Right atrium auricular region (tissue), 2 donors: ENCODE measurements around the gene ATMIN. TPM values are rescaled to one million over a fixed set of nuclear protein-coding genes. Genes with fewer than 3 reads are reported as not detected.

Experiments
- DNase-seq: peaks from one replicate; pipeline ENCODE4 v3.0.0-alpha.2; 2019; ENCODE audit warnings: low spot score
- H3K27ac ChIP-seq, 2 donors: fragments of 200-600 bp; sonication (generic); 1 replicate in 1 of 2; 2 replicates in 1 of 2; pipeline ENCODE4 v1.5.1; 2016 to 2019
- H3K27me3 ChIP-seq, 2 donors: fragments of 200-600 bp; sonication (generic); one replicate each; pipeline versions ENCODE4 v1.5.1 to v1.6.0; 2017 to 2019
- H3K36me3 ChIP-seq: fragments of 200-600 bp; sonication (generic); one replicate; pipeline ENCODE4 v1.5.1; 2016
- H3K4me1 ChIP-seq, 2 donors: fragments of 200-600 bp; sonication (generic); one replicate each; pipeline versions ENCODE4 v1.5.1 to v1.6.0; 2017 to 2019
- H3K4me3 ChIP-seq, 2 donors: fragments of 200-600 bp; sonication (generic); 1 replicate in 1 of 2; 2 replicates in 1 of 2; pipeline ENCODE4 v1.5.1; 2017 to 2019; ENCODE audit warnings: mild to moderate bottlenecking in 1 of 2, moderate library complexity in 1 of 2
- H3K9me3 ChIP-seq, 2 donors: fragments of 200-600 bp; sonication (generic); one replicate each; pipeline ENCODE4 v1.5.1; 2019
- total RNA-seq, 2 donors: library from RNA; depleted of rRNA; stranded (reverse); fragments of >200 nt; gene quantifications; one replicate each; pipeline ENCODE4 v1.1.0, GENCODE V29; 2016
- TF ChIP-seq, protein P1 (sequence below), 2 donors: fragments of 200-600 bp; sonication (generic); IDR thresholded peaks; one replicate each; pipeline ENCODE4 v1.5.1; 2019; ENCODE audit warnings: antibody characterized with exemption in 2 of 2

Gene ATMIN
- total RNA-seq, 2 donors from 2014 or later: 20.5 to 25.6 TPM

DNA sequence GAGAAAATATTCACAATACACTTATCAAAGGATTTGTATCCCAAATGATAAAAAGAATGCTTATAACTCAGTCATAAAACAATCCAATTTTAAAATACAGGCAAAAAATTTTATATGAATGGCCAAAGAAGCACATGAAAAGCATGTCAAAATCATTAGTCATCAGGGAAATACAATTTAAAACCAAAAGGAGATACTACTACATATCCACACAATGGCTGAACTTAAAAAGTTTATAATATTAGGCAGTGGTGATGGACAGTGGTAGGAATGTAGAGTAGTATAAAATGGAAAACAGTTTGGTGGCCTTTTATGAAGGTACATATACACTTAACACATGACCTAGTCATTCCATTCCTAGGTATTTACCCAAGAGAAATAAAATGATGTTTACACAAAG is 41.2 kb upstream of the ATMIN start:
- no peak overlapping the region for H3K4me3 ChIP-seq
- peaks cover 0 to 17% of the 10 kb centered on the region in 2 donors for H3K4me1 ChIP-seq
- TF ChIP-seq, protein P1, sequence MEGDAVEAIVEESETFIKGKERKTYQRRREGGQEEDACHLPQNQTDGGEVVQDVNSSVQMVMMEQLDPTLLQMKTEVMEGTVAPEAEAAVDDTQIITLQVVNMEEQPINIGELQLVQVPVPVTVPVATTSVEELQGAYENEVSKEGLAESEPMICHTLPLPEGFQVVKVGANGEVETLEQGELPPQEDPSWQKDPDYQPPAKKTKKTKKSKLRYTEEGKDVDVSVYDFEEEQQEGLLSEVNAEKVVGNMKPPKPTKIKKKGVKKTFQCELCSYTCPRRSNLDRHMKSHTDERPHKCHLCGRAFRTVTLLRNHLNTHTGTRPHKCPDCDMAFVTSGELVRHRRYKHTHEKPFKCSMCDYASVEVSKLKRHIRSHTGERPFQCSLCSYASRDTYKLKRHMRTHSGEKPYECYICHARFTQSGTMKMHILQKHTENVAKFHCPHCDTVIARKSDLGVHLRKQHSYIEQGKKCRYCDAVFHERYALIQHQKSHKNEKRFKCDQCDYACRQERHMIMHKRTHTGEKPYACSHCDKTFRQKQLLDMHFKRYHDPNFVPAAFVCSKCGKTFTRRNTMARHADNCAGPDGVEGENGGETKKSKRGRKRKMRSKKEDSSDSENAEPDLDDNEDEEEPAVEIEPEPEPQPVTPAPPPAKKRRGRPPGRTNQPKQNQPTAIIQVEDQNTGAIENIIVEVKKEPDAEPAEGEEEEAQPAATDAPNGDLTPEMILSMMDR (IDR thresholded peaks at IDR 0.05): no peak
- H3K27me3 ChIP-seq: no peaks in the 10 kb centered on the region
- H3K36me3 ChIP-seq: no peaks in the 10 kb centered on the region
- no peak for DNase-seq
- peak overlapping the region in 1 of 2 donors; percentile 4 for H3K27ac ChIP-seq
- no peaks in the 10 kb centered on the region for H3K9me3 ChIP-seq

DNA sequence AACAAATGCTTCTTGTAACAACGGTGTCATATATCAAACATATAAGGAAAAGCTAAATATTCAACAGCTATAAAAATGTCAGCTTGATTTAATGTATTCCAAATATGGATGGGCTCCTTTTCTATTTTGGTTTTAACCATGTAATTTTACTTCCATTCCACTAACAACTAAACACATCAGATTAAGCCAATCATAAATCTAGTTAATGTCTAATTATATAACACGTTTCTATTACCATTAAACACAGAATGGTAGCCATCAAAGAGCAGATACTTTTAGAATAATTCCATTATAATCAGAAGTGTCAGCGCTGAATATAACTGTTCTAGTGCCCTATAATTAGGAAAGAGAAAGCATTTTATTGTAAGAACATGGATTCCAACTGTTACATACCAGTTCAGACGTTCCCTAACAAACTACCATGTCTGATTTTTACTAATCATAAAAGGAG is 38.9 kb upstream of the ATMIN start:
- peaks cover 0 to 17% of the 10 kb centered on the region in 2 donors for H3K4me1 ChIP-seq
- no peaks in the 10 kb centered on the region for H3K36me3 ChIP-seq
- H3K9me3 ChIP-seq: no peaks in the 10 kb centered on the region
- H3K27me3 ChIP-seq: no peaks in the 10 kb centered on the region
- no peak for DNase-seq
- H3K4me3 ChIP-seq: peak overlapping the region in 1 of 2 donors; percentile 8
- no peak overlapping the region for H3K27ac ChIP-seq
- TF ChIP-seq, protein P1 (IDR thresholded peaks at IDR 0.05): no peak

DNA sequence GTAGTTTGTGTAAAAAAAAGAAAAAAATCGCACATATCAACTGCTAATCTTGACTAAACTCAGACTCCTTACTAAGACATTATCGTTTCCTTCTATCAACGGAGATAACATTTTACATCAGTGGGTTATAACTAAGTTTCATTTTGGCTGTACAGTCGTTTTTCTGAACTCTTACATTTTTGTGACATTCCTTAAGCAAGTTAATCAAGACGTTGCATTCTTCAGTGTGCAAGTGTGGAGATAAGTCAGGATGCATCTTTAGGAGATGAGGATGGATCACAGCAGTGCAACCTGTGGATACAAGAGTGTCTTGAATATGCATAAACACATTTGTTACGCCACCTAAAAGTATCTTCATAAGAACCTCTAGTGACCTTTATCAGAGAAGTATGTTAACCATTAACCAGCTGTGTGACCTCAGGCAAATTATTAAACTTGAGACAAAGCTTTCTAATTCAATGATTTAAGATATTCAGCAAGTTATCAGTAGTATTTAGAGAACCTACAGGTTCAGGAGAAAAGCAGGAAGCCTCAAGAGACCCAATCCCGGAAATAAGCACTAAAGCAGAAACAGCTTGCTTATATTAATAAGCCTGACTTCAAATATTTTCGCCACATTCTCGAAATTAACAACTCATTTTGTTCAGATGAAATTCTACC is 38.4 kb upstream of the ATMIN start:
- TF ChIP-seq, protein P1 (IDR thresholded peaks at IDR 0.05): no peak
- Histone ChIP-seq H3K27ac (peak overlapping the region in 1 of 2 donors; percentile 14), H3K4me3 (peak overlapping the region in 1 of 2 donors; percentile 8)

GRCh38 chr16:80997964-80998620 is 37.5 kb upstream of the ATMIN start:
- peak overlapping the region in 1 of 2 donors; percentile 14 for H3K27ac ChIP-seq
- H3K36me3 ChIP-seq: no peaks in the 10 kb centered on the region
- H3K9me3 ChIP-seq: no peaks in the 10 kb centered on the region
- TF ChIP-seq, protein P1 (IDR thresholded peaks at IDR 0.05): no peak
- no peaks in the 10 kb centered on the region for H3K27me3 ChIP-seq
- no peak for DNase-seq
- peaks cover 0 to 13% of the 10 kb centered on the region in 2 donors for H3K4me1 ChIP-seq
- H3K4me3 ChIP-seq: no peak overlapping the region

More for the DNA sequence above, 38.4 kb upstream of the ATMIN start:
- no peaks in the 10 kb centered on the region for H3K27me3 ChIP-seq
- no peak for DNase-seq
- no peaks in the 10 kb centered on the region for H3K9me3 ChIP-seq
- no peaks in the 10 kb centered on the region for H3K36me3 ChIP-seq
- peaks cover 0 to 17% of the 10 kb centered on the region in 2 donors for H3K4me1 ChIP-seq

DNA sequence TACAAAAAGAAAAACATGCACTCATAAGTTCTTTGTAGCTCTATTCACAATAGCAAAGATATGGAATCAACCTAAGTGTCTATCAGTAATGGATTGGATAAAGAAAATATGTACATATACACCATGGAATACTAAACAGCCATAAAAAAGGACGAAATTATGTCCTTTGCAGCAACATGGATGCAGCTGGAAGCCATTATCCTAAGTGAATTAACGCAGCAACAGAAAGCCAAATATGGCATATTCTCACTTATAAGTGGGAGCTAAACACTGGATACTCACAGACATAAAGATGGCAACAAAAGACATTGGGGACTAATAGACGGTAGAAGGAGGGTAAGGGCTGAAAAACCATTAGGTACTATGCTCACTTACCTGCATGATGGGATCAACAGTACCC is 34.8 kb upstream of the ATMIN start:
- Histone ChIP-seq H3K4me3 (no peak overlapping the region), H3K27me3 (no peaks in the 10 kb centered on the region), H3K9me3 (no peaks in the 10 kb centered on the region), H3K27ac (no peak overlapping the region), H3K4me1 (peaks cover 0 to 31% of the 10 kb centered on the region in 2 donors), H3K36me3 (no peaks in the 10 kb centered on the region)
- no peak for DNase-seq
- TF ChIP-seq, protein P1 (IDR thresholded peaks at IDR 0.05): no peak
